ENCODE measurements around the gene ZNF584. TPM values are rescaled to one million over a fixed set of nuclear protein-coding genes. Genes with fewer than 3 reads are reported as not detected.

ZNF584 gene
- total RNA-seq, 1 donor from 2014 or later: 6.9 TPM

DNA sequence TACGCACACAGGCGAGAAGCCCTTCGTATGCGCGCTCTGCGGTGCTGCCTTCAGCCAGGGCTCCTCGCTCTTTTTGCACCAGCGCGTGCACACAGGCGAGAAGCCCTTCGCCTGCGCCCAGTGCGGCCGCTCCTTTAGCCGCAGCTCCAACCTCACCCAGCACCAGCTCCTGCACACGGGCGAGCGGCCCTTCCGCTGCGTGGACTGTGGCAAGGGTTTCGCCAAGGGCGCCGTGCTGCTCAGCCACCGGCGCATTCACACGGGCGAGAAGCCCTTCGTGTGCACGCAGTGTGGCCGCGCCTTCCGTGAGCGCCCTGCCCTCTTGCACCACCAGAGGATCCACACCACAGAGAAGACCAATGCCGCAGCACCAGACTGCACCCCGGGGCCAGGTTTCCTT is 47.7 kb downstream of the ZNF584 start:
- no peaks in the 10 kb centered on the region for H3F3A ChIP-seq (ENCODE audit: low read depth)
- no peak overlapping the region for H3K4me3 Mint-ChIP-seq
- no peak for DNase-seq (ENCODE audit: low spot score)

GRCh38 chr19:58460039-58460438 is 51.6 kb downstream of the ZNF584 start:
- Histone ChIP-seq H2AFZ (replicated peaks) (no peak overlapping the region), H3K9me3 (ENCODE audit: low read depth) (no peaks in the 10 kb centered on the region), H3K27ac (no peak overlapping the region), H3F3A (ENCODE audit: low read depth) (no peaks in the 10 kb centered on the region), H3K79me2 (ENCODE audit: low read depth) (no peaks in the 10 kb centered on the region), H3K4me1 (no peaks in the 10 kb centered on the region), H3K9ac (no peak overlapping the region), H3K4me2 (no peak overlapping the region), H3K4me3 (no peak overlapping the region), H3K36me3 (no peaks in the 10 kb centered on the region), H3K27me3 (no peaks in the 10 kb centered on the region), H4K20me1 (ENCODE audit: low read depth) (no peaks in the 10 kb centered on the region)
- H3K9me3 Mint-ChIP-seq: no peaks in the 10 kb centered on the region
- peaks cover 11% of the 10 kb centered on the region for H3K36me3 Mint-ChIP-seq
- H3K4me1 Mint-ChIP-seq: no peaks in the 10 kb centered on the region
- H3K27me3 Mint-ChIP-seq (ENCODE audit: insufficient read depth, low read depth): peaks cover 2% of the 10 kb centered on the region
- H3K4me3 Mint-ChIP-seq: no peak overlapping the region
- no peak for DNase-seq (ENCODE audit: low spot score)
- no peak overlapping the region for H3K27ac Mint-ChIP-seq
- TF ChIP-seq EZH2 (IDR thresholded peaks at IDR 0.05): no peak
- no peak for TF ChIP-seq EZH2phosphoT487 (IDR thresholded peaks at IDR 0.05)
- TF ChIP-seq, protein P1, sequence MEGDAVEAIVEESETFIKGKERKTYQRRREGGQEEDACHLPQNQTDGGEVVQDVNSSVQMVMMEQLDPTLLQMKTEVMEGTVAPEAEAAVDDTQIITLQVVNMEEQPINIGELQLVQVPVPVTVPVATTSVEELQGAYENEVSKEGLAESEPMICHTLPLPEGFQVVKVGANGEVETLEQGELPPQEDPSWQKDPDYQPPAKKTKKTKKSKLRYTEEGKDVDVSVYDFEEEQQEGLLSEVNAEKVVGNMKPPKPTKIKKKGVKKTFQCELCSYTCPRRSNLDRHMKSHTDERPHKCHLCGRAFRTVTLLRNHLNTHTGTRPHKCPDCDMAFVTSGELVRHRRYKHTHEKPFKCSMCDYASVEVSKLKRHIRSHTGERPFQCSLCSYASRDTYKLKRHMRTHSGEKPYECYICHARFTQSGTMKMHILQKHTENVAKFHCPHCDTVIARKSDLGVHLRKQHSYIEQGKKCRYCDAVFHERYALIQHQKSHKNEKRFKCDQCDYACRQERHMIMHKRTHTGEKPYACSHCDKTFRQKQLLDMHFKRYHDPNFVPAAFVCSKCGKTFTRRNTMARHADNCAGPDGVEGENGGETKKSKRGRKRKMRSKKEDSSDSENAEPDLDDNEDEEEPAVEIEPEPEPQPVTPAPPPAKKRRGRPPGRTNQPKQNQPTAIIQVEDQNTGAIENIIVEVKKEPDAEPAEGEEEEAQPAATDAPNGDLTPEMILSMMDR (IDR thresholded peaks at IDR 0.05): no peak

More for the DNA sequence above, 47.7 kb downstream of the ZNF584 start:
- H3K9ac ChIP-seq: no peak overlapping the region
- TF ChIP-seq EZH2 (IDR thresholded peaks at IDR 0.05) (no peak), EZH2phosphoT487 (IDR thresholded peaks at IDR 0.05) (no peak)
- TF ChIP-seq, protein P1 (IDR thresholded peaks at IDR 0.05): no peak
- no peak overlapping the region for H3K27ac Mint-ChIP-seq
- H3K27ac ChIP-seq: no peak overlapping the region
- H3K9me3 Mint-ChIP-seq: no peaks in the 10 kb centered on the region
- no peaks in the 10 kb centered on the region for H3K36me3 ChIP-seq
- no peaks in the 10 kb centered on the region for H3K9me3 ChIP-seq (ENCODE audit: low read depth)
- no peaks in the 10 kb centered on the region for H3K79me2 ChIP-seq (ENCODE audit: low read depth)
- no peaks in the 10 kb centered on the region for H3K4me1 ChIP-seq
- H3K4me3 ChIP-seq: no peak overlapping the region
- H3K36me3 Mint-ChIP-seq: peaks cover 18% of the 10 kb centered on the region
- H3K4me1 Mint-ChIP-seq: peaks cover 6% of the 10 kb centered on the region
- peaks cover 12% of the 10 kb centered on the region for H3K27me3 ChIP-seq
- H3K27me3 Mint-ChIP-seq (ENCODE audit: insufficient read depth, low read depth): peaks cover 5% of the 10 kb centered on the region
- no peak overlapping the region for H2AFZ ChIP-seq (replicated peaks)
- no peaks in the 10 kb centered on the region for H4K20me1 ChIP-seq (ENCODE audit: low read depth)
- no peak overlapping the region for H3K4me2 ChIP-seq

- Histone ChIP-seq H3K27ac (no peak overlapping the region), H3F3A (ENCODE audit: low read depth) (peaks cover 5% of the 10 kb centered on the region), H4K20me1 (ENCODE audit: low read depth) (peaks cover 9% of the 10 kb centered on the region), H3K4me3 (peak overlapping the region; percentile 80), H3K27me3 (peaks cover 12% of the 10 kb centered on the region), H3K9ac (no peak overlapping the region), H3K36me3 (no peaks in the 10 kb centered on the region), H3K4me1 (no peaks in the 10 kb centered on the region), H3K79me2 (ENCODE audit: low read depth) (peaks cover 9% of the 10 kb centered on the region), H2AFZ (replicated peaks) (peak overlapping the region; percentile 75), H3K9me3 (ENCODE audit: low read depth) (no peaks in the 10 kb centered on the region), H3K4me2 (peak overlapping the region; percentile 79)
- no peak for DNase-seq (ENCODE audit: low spot score)
- H3K36me3 Mint-ChIP-seq: no peaks in the 10 kb centered on the region
- peaks cover 2% of the 10 kb centered on the region for H3K27me3 Mint-ChIP-seq (ENCODE audit: insufficient read depth, low read depth)
- TF ChIP-seq EZH2 (IDR thresholded peaks at IDR 0.05): no peak
- TF ChIP-seq, protein P1 (IDR thresholded peaks at IDR 0.05): no peak
- no peak for TF ChIP-seq EZH2phosphoT487 (IDR thresholded peaks at IDR 0.05)
- peak overlapping the region; percentile 85 for H3K4me3 Mint-ChIP-seq
- H3K27ac Mint-ChIP-seq: peak overlapping the region; percentile 53
- H3K9me3 Mint-ChIP-seq: no peaks in the 10 kb centered on the region
- H3K4me1 Mint-ChIP-seq: peaks cover 19% of the 10 kb centered on the region
Measured at GRCh38 chr19:58466089-58466759, 57.8 kb downstream of the ZNF584 start.
